ENCODE results near the gene MPND.

The MPND gene

GRCh38 chr19:4365341-4365740 lies 22.0 kb downstream of the MPND start:
- TF ChIP-seq CTCF (IDR thresholded peaks at IDR 0.05), result no peak
- Histone ChIP-seq H2AFZ (no peak overlapping the region), H3K4me3 (ENCODE audit: low read depth, low read length) (no peak overlapping the region), H3K27me3 (ENCODE audit: control insufficient read depth, insufficient read depth, low read length) (no peaks in the 10 kb centered on the region), H3K27ac (no peak overlapping the region), H3K4me1 (peaks cover 25% of the 10 kb centered on the region), H3K4me2 (ENCODE audit: low read length) (no peak overlapping the region), H3K79me2 (peaks cover 35% of the 10 kb centered on the region), H3K36me3 (ENCODE audit: control insufficient read depth, insufficient read depth, low read length) (no peaks in the 10 kb centered on the region), H3K9me3 (ENCODE audit: control insufficient read depth, low read length) (no peaks in the 10 kb centered on the region), H3K9ac (no peak overlapping the region)

GRCh38 chr19:4365791-4366665 lies 22.7 kb downstream of the MPND start:
- peaks cover 37% of the 10 kb centered on the region for H3K79me2 ChIP-seq
- no peak overlapping the region for H3K4me2 ChIP-seq (ENCODE audit: low read length)
- no peak overlapping the region for H3K4me3 ChIP-seq (ENCODE audit: low read depth, low read length)
- H3K27me3 ChIP-seq (ENCODE audit: control insufficient read depth, insufficient read depth, low read length), result no peaks in the 10 kb centered on the region
- no peaks in the 10 kb centered on the region for H3K36me3 ChIP-seq (ENCODE audit: control insufficient read depth, insufficient read depth, low read length)
- no peak overlapping the region for H3K27ac ChIP-seq
- H3K9me3 ChIP-seq (ENCODE audit: control insufficient read depth, low read length), result no peaks in the 10 kb centered on the region
- peaks cover 30% of the 10 kb centered on the region for H3K4me1 ChIP-seq
- H2AFZ ChIP-seq, result no peak overlapping the region
- no peak for TF ChIP-seq CTCF (IDR thresholded peaks at IDR 0.05)
- H3K9ac ChIP-seq, result no peak overlapping the region

- no peaks in the 10 kb centered on the region for H3K36me3 ChIP-seq (ENCODE audit: control insufficient read depth, insufficient read depth, low read length)
- no peak overlapping the region for H3K9ac ChIP-seq
- H3K4me1 ChIP-seq, result peaks cover 38% of the 10 kb centered on the region
These were observed 23.4 kb downstream of the MPND start for GRCh38 chr19:4366666-4367335.

GRCh38 chr19:4367336-4367723 lies 24.0 kb downstream of the MPND start:
- Histone ChIP-seq H3K79me2 (peaks cover 44% of the 10 kb centered on the region), H2AFZ (no peak overlapping the region), H3K27me3 (ENCODE audit: control insufficient read depth, insufficient read depth, low read length) (no peaks in the 10 kb centered on the region), H3K4me1 (peaks cover 43% of the 10 kb centered on the region), H3K4me3 (ENCODE audit: low read depth, low read length) (no peak overlapping the region), H3K9me3 (ENCODE audit: control insufficient read depth, low read length) (no peaks in the 10 kb centered on the region), H3K9ac (no peak overlapping the region), H3K36me3 (ENCODE audit: control insufficient read depth, insufficient read depth, low read length) (no peaks in the 10 kb centered on the region), H3K4me2 (ENCODE audit: low read length) (no peak overlapping the region), H3K27ac (no peak overlapping the region)
- no peak for TF ChIP-seq CTCF (IDR thresholded peaks at IDR 0.05)

More at GRCh38 chr19:4366666-4367335, 23.4 kb downstream of the MPND start:
- no peaks in the 10 kb centered on the region for H3K9me3 ChIP-seq (ENCODE audit: control insufficient read depth, low read length)
- no peaks in the 10 kb centered on the region for H3K27me3 ChIP-seq (ENCODE audit: control insufficient read depth, insufficient read depth, low read length)
- no peak overlapping the region for H2AFZ ChIP-seq
- H3K79me2 ChIP-seq, result peaks cover 39% of the 10 kb centered on the region
- no peak for TF ChIP-seq CTCF (IDR thresholded peaks at IDR 0.05)
- no peak overlapping the region for H3K4me3 ChIP-seq (ENCODE audit: low read depth, low read length)
- H3K4me2 ChIP-seq (ENCODE audit: low read length), result no peak overlapping the region
- H3K27ac ChIP-seq, result no peak overlapping the region
